ENCODE data around the gene GBX2.

GBX2 gene

DNA sequence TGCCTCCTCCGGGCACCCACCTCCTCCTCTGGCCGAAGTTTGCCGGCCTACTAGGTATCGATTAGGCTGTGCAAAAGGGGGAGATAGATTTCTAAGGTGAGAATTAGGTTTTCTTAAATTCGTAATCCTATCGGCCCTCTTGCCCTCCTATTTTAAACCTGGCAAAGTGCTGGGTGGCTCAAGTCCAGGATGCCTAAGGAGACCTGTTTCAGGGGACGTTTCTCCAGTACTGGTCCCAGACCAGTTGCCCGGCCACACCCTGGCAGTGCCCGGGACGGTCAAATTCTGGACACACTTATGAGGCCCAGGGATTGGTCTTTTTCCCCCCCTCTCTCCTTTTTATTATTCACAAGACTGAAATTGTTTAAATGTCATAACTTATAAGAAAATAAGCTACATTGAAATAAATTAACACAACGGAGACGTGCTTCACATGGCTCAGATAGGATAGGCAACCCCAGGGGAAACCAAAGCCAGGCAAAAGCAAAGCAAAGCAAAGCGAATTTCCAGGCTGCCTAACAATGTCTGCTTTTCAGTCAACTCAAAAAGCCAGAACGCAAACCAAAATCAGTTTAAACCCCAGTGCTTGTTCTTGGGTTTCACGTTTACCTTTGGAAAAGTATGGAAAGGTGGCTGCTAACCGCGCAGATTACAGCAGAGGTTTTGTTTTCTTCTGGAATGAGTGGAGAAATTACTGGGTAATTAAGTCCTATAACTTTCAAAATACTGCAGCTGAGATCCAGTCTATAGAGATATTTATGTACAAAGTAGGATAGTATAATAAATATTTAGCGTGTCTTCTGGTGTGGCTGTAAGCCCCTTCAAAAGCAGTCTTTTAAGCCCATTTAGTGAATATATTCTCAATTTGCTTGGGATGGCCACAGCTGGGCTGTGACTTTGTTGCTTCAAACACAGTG is 3.0 kb downstream of the GBX2 start:
- no peak for DNase-seq
- Histone ChIP-seq H3K27me3 (ENCODE audit: insufficient read depth, low read length, poor library complexity) (no peaks in the 10 kb centered on the region), H3K4me3 (ENCODE audit: low read depth in 1 of 2, low read length in 2 of 2) (no peak overlapping the region), H2AFZ (ENCODE audit: low read depth, low read length) (no peak overlapping the region), H4K20me1 (ENCODE audit: insufficient read depth, low read length) (no peaks in the 10 kb centered on the region), H3K27ac (ENCODE audit: low read length) (no peak overlapping the region), H3K79me2 (ENCODE audit: insufficient read depth, low read length) (no peaks in the 10 kb centered on the region), H3K9me3 (ENCODE audit: insufficient read depth, low read length, severe bottlenecking) (no peaks in the 10 kb centered on the region), H3K36me3 (ENCODE audit: insufficient read depth, low read length) (no peaks in the 10 kb centered on the region), H3K4me1 (ENCODE audit: insufficient read depth, low read length) (no peaks in the 10 kb centered on the region), H3K4me2 (ENCODE audit: insufficient read depth, low read length) (no peak overlapping the region), H3K9ac (ENCODE audit: low read depth, low read length) (no peak overlapping the region)
- no peak for ATAC-seq (ENCODE audit: insufficient read depth, low read depth)
- TF ChIP-seq, protein P1, sequence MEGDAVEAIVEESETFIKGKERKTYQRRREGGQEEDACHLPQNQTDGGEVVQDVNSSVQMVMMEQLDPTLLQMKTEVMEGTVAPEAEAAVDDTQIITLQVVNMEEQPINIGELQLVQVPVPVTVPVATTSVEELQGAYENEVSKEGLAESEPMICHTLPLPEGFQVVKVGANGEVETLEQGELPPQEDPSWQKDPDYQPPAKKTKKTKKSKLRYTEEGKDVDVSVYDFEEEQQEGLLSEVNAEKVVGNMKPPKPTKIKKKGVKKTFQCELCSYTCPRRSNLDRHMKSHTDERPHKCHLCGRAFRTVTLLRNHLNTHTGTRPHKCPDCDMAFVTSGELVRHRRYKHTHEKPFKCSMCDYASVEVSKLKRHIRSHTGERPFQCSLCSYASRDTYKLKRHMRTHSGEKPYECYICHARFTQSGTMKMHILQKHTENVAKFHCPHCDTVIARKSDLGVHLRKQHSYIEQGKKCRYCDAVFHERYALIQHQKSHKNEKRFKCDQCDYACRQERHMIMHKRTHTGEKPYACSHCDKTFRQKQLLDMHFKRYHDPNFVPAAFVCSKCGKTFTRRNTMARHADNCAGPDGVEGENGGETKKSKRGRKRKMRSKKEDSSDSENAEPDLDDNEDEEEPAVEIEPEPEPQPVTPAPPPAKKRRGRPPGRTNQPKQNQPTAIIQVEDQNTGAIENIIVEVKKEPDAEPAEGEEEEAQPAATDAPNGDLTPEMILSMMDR (IDR thresholded peaks at IDR 0.05; ENCODE audit: borderline replicate concordance, extremely low read depth, low read length, poor library complexity, severe bottlenecking): no peak
- no peak for TF ChIP-seq EZH2 (IDR thresholded peaks at IDR 0.05; ENCODE audit: borderline replicate concordance, low read depth, low read length, severe bottlenecking)

DNA sequence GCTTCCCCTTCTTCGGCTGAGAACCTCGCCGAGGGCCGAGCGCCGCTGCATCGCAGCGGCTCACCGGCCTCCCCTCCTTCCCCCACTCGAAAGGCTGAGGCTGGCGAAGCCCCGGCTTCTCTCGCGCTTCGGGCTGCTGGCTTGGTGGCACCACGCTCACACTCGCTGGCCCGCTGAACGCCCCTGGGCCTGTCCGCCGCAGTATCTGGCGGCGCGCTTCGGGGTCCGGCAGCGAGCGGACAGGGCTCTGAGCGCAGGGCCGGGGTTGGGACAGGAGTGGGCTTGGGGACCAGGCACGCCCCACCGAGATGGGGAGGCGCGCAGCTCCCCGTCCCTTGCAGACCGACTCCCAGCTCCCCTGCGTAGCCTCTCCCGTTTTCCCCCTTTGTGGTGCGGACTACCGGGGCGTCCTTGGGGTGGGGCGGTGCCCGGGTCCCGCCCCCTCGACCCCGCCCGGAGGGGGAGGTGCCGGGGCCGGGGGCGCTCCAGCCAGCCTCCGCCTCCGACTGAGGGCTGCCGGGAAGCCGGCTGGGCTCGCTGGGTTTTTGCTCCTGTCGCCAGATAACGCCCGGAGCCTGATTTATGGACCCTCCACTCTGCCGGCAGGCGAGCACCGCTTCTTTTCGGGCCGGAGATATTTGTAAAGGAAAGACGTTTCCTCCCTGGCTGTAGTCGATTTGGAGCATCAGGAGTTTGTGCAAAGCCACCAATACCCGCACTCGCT is 3.8 kb downstream of the GBX2 start:
- no peak for ATAC-seq (ENCODE audit: insufficient read depth, low read depth)
- H3K9ac ChIP-seq (ENCODE audit: low read depth, low read length): no peak overlapping the region
- TF ChIP-seq, protein P1 (IDR thresholded peaks at IDR 0.05; ENCODE audit: borderline replicate concordance, extremely low read depth, low read length, poor library complexity, severe bottlenecking): no peak
- TF ChIP-seq EZH2 (IDR thresholded peaks at IDR 0.05; ENCODE audit: borderline replicate concordance, low read depth, low read length, severe bottlenecking): no peak
- no peaks in the 10 kb centered on the region for H3K9me3 ChIP-seq (ENCODE audit: insufficient read depth, low read length, severe bottlenecking)
- H3K27me3 ChIP-seq (ENCODE audit: insufficient read depth, low read length, poor library complexity): no peaks in the 10 kb centered on the region
- H4K20me1 ChIP-seq (ENCODE audit: insufficient read depth, low read length): no peaks in the 10 kb centered on the region
- no peak overlapping the region for H3K4me2 ChIP-seq (ENCODE audit: insufficient read depth, low read length)
- H3K4me1 ChIP-seq (ENCODE audit: insufficient read depth, low read length): no peaks in the 10 kb centered on the region
- no peak overlapping the region for H3K4me3 ChIP-seq (ENCODE audit: low read depth in 1 of 2, low read length in 2 of 2)
- H3K27ac ChIP-seq (ENCODE audit: low read length): no peak overlapping the region
- no peak for DNase-seq
- H3K79me2 ChIP-seq (ENCODE audit: insufficient read depth, low read length): no peaks in the 10 kb centered on the region
- H3K36me3 ChIP-seq (ENCODE audit: insufficient read depth, low read length): no peaks in the 10 kb centered on the region
- no peak overlapping the region for H2AFZ ChIP-seq (ENCODE audit: low read depth, low read length)

DNA sequence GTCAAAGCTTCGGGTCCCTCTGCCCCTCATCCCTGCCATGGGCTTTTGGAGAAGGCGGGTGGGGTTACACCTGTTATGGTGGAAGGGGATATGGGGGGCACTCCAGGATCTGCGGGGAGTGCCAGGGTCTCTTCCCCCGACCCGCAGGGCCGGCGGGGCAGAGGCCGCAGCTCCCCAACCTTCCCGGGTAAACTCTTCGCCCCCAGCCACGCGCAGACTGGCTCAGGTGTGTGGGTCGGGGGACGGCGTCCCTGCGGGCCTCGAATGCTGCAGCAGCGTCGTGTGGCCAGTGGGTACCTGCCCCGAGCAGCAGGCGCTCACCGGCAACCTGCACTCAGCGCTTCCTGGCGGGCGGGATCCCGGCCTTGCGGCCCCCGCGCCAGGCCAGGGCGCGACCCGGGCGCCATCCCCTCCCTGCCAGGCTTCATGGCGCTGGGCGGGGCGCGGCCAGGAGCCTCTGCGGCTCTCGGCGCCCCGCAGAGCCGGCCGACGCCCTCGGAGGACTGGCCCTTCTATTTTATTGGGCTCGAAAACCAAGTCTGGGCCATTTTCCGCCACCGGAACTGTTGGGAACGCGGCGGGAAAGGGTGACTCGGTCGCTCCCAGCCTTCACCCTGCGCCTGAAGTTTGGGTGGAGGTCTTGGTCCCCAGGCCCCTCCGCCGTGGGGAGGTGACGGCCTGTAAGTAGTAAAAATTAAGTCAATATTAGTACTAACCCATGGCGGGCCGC is 4.5 kb downstream of the GBX2 start:
- no peak overlapping the region for H3K9ac ChIP-seq (ENCODE audit: low read depth, low read length)
- H3K36me3 ChIP-seq (ENCODE audit: insufficient read depth, low read length): no peaks in the 10 kb centered on the region
- H3K27ac ChIP-seq (ENCODE audit: low read length): no peak overlapping the region
- H3K27me3 ChIP-seq (ENCODE audit: insufficient read depth, low read length, poor library complexity): no peaks in the 10 kb centered on the region
- TF ChIP-seq, protein P1 (IDR thresholded peaks at IDR 0.05; ENCODE audit: borderline replicate concordance, extremely low read depth, low read length, poor library complexity, severe bottlenecking): no peak
- TF ChIP-seq EZH2 (IDR thresholded peaks at IDR 0.05; ENCODE audit: borderline replicate concordance, low read depth, low read length, severe bottlenecking): no peak
- no peak overlapping the region for H3K4me2 ChIP-seq (ENCODE audit: insufficient read depth, low read length)
- H3K79me2 ChIP-seq (ENCODE audit: insufficient read depth, low read length): no peaks in the 10 kb centered on the region
- no peak for ATAC-seq (ENCODE audit: insufficient read depth, low read depth)
- H4K20me1 ChIP-seq (ENCODE audit: insufficient read depth, low read length): no peaks in the 10 kb centered on the region; the same call in 1 of the 2 replicates
- H3K4me1 ChIP-seq (ENCODE audit: insufficient read depth, low read length): no peaks in the 10 kb centered on the region
- DNase-seq: no peak
- no peaks in the 10 kb centered on the region for H3K9me3 ChIP-seq (ENCODE audit: insufficient read depth, low read length, severe bottlenecking)
- H3K4me3 ChIP-seq (ENCODE audit: low read depth in 1 of 2, low read length in 2 of 2): no peak overlapping the region
- H2AFZ ChIP-seq (ENCODE audit: low read depth, low read length): no peak overlapping the region

All from DND-41 (cell line).